GM18909 (cell line): ENCODE measurements around the gene PDE6A.

ENCODE experiments used
- ATAC-seq: cut with Tn5 transposase; IDR thresholded peaks from one replicate; pipeline ENCODE4 v1.9.1; 2021; ENCODE audit warnings: mild to moderate bottlenecking; ENCODE audit not compliant: unreplicated experiment, poor library complexity

PDE6A gene

DNA sequence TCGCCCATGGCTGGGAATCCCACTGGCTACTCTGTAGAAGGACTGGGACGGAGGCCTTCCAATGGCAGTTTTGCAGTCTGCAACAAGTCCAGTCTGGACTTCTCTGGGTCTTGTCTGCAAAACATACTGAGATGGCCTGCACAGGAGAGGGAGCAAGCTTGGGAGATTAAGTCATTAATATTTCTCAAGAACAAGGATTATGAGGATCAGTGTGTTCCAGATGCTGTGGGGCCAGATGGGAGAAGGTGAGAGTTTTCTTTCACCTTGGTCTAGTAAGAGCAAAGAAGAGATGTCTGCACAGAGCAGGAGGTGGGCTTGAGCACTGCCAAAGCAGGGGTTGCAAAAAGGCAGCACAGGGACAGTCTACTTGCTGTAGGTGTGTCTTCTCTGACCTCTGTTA, at the start of gene PDE6A:
TSS of gene PDE6A (minus strand) at position 128 of the 400 bp plus-strand sequence. CDS start at position 8, 120 bp downstream.
- ATAC-seq, result no peak

DNA sequence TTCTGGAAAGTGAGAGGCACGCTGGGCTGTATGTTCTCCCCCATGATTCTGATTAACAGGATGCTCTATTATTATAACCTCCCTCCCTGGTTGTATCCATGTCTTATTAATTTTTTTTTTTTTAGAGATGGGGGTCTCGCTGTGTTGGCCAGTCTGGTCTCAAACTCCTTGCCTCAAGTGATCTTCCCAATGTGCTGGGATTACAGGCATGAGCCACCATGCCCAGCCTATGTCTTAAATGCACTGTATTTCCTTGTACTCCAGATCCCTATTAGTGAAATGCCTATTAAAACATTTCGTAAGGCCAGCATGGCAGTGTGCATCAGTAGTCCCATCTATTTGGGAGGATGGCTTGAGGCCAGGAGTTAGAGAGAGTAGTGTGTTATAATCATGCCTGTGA, 48.9 kb upstream of the PDE6A start:
- no peak for ATAC-seq

DNA sequence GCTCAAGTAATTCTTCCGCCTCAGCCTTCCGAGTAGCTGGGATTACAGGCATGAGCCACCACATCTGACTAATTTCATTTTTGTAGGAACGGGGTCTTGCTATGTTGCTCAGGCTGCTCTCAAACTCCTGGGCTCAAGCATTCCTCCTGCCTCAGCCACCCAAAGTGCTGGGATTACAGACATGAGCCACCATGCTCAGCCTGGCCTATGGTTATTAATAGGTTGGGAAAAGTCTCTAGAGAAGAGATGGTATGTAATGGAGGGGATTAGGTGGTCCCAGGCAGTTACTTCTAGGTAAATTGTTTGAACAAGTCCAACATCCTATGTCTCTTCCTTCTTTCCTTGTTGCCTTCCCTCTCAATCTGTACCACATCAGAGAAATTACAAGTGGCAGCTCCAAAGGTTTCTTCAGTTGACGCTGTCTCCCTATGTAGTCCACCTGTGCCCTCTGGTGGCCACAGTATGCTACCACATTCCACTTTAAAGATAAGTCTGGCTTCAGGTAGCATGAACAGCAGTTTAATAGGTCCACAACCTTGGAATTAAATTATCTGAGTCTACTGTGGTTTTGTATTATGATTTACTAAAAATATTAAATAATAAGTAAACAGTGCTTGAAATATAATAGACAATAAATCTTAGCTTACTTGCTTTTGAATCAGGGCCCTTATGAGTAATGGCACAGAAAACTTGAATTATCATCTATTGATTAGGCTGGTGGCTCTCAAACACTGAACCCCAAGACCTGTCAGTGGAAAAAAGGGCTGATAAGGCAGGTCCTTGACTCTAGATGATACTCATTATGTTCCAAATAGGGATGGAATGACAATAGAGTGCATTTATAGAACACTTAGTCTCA, 46.2 kb upstream of the PDE6A start:
- ATAC-seq, result peak; percentile 84

DNA sequence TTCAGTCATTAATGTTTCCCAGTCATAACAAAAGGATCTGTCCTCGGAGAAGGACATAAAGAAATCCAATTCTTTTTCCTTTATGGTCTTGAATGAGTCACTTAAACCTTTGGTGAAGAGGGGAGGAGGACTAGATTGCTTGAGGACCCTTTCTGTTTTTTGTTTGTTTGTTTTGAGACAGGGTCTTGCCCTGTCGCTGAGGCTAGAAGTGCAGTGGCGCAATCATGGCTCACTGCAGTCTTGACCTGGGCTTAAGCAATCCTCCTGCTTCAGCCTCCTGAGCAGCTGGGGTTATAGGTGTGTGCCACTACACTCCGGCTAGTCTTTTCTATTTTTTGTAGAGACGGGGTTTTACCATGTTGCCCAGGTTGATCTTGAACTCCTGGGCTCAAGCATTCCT, 43.5 kb upstream of the PDE6A start:
- no peak for ATAC-seq

DNA sequence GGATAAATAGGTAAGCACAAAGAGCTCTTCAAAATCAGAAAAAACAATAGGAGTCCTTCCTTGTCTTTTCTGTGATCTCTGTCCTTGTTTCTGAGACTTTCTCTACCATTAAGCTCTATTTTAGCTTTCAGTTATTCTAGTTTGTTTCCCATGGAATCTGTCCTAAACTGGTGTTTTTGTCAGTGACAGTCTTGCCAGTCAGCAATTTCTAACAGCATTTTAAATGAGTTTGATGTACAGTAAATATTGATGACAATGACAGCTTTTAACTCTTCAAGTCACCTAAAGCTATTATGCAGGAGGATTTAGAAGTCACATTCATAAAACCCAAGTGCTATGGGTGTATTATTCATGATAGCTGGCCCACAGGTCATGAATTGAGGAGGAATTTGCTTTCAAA, 37.9 kb upstream of the PDE6A start:
- ATAC-seq, result no peak

DNA sequence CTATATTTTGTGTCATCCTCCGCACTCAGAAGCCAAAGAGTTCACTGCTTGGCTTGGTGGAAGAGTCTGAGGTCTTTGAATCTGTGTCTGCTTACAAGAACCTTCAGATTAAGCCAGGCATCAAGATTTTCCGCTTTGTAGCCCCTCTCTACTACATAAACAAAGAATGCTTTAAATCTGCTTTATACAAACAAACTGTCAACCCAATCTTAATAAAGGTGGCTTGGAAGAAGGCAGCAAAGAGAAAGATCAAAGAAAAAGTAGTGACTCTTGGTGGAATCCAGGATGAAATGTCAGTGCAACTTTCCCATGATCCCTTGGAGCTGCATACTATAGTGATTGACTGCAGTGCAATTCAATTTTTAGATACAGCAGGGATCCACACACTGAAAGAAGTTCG, 36.6 kb upstream of the PDE6A start:
- ATAC-seq, result no peak

DNA sequence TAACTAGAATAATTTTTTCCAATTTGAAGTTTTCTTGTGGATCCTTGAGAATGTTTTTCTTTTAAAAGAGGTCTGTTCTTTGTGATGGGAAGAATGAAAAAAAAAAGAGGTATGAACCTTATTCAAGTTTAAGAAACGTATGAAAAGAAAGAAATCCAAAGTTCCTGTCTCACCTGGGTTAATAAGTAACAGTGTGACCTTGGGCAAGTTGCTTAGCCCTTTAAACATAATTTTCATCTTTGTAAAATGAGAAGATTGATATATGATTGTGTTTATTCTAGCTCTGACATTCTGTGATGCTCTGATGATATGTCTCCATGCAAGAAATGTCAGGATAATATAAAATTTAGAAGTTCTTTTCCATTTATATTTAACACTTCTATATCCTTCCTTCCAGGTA, 35.3 kb upstream of the PDE6A start:
- ATAC-seq, result no peak

DNA sequence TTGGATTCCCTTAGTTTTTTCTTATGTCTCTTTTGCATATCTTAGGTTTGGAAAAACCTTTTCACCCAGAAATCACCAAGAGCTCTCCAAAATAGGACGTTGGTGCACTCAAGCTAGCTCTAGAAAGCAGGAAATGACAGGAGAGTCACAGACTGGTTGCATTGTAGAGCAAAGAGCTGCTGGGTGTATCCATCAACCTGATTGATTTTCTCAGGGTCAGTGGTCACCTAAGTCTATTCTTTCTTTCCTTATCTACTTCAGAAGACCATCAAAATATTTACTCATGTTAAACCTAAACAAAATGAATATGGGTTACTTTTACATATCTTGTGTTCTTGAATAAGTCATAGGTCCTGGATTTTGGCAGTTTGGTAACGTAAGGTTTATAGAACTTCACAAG, 30.8 kb upstream of the PDE6A start:
- no peak for ATAC-seq

DNA sequence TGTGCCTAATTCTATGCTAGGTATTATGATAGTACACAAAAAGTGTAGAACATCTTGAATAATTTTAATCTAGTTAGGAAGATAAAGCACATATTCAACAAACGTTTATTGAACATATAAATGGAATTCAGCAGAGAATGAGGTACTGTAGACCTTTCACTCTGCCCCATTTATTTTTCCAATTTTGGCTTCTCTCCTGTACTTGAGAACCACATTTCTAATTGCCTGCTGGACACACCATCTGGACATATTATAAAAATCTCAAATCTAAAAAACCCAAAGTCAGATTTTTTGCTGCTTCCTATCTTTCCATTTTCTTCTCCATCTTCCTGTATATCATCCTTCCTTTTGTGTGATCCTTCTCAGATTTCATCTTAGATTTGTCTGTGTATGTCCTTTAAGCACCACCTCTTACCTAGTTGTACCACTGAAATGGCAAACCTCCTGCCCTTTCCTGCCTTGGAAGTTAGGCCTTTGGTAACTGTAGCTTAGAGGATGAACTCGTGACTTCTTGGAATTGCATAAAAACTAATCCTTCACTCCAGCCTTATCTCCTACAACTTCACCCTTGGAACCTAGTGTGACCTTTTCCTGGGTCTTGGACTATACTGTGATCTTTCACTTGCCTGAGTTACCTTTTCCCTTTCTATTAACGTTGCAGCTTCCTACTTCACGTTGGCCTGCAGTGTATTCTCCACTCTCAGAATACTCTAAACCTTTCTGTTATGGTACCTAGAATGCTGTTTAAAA, 24.8 kb upstream of the PDE6A start:
- ATAC-seq, result no peak

DNA sequence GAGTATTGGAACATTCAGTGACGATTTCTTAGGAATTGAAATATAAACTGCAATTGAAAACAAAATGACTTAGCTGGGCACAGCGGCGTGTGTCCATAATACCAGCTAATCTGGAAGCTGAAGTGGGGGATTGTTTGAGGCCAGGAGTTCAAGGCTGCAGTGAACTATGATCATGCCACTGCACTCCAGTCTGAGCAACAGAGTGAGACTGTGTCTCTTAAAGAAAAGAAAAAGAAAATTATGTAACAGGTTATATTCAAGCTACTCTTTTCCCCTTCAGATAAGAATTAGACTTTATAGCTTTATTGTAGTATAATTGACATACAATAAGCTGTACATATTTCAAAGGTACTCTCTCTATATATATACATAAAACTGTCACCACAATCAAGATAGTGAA, 22.4 kb upstream of the PDE6A start:
- no peak for ATAC-seq

DNA sequence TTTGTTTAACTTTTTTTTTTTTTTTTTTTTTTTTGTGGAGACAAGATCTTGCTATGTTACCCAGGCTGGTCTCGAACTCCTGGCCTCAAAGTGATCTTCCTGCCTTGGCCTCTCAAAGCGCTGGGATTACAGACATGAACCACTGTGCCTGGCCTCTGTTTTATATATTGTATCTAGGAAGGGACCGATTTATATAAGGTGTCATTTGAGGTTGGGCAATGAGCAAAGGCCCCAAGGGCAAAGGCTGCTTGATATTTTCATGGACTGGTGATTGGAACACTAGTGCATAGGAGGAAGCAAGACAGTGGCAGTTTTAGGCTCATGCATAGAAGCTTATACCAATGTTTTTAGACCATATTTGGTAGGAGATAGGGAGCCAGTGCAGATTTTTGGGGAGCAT, 19.1 kb upstream of the PDE6A start:
- no peak for ATAC-seq

DNA sequence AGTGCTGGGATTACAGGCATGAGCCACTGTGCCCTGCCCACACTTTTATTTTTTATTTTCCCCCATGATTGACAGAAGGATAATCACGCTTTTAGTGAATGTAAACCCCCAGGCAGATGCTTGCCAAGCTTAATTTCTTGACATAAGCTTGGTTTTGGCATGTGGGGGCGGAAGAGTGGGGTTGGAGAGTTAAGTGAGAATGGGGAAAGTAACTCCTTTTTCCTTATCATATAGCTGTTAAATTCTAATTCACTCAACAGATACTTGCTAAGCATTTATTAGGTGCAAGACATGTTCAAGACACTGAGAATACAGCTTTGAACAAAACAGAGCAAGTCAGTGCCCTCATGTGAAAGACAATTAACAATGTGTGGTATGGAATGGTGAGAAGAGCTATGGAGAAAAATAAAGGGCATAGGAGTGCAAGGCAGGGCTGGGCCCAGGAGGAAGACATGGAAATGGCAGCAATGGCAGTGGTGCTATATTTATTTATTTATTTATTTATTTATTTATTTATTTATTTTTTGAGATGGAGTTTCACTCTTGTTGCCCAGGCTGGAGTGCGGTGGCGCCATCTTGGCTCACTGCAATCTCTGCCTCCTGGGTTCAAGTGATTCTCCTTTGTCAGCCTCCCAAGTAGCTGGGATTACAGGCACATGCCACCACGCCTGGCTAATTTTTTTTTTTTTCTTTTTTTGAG, 18.2 kb upstream of the PDE6A start:
- no peak for ATAC-seq

DNA sequence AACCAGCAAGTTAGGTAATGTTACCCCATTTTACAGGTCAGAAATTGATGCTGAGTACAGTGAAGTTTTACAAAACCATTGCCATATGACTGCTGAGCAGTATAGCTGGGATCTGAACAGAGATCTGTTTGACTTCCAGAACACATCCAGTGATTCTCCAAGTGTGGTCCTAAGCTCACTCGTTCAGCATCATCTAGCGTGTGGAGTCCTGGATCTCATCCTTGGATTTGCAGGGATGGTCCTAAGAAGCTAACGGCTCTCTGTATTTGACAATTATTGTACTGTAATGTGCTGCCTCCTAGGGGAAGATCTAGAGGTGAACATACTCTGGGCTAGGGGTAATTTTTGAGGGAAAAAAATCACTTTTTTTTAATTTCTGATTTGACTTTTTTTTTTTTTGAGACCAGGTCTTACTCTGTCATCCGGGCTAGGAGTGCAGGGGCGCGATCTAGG, 17.4 kb upstream of the PDE6A start:
- no peak for ATAC-seq

DNA sequence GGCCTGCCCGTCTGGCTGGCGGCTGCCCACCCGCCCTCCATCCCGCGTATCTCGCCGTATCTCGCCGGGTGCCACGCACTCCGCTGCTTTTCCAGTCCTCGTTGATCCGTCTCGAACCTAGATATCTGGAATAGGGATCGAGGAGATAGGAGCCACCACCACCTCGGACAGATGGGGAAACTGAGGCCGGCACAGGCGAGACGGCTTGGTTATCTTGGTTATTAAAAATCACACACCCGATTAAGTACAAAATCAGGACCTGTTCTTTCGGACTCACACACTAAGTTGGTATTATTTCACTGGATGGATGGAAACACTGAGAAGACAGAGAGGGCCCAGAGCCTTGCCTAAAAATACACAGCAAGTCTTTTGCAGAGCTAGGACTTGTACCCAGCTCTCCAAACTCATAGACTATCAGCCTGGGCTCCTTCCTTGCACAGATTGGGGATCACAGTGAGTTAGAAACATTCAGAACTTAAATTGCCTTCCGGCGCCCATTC, 16.6 kb upstream of the PDE6A start:
- no peak for ATAC-seq

DNA sequence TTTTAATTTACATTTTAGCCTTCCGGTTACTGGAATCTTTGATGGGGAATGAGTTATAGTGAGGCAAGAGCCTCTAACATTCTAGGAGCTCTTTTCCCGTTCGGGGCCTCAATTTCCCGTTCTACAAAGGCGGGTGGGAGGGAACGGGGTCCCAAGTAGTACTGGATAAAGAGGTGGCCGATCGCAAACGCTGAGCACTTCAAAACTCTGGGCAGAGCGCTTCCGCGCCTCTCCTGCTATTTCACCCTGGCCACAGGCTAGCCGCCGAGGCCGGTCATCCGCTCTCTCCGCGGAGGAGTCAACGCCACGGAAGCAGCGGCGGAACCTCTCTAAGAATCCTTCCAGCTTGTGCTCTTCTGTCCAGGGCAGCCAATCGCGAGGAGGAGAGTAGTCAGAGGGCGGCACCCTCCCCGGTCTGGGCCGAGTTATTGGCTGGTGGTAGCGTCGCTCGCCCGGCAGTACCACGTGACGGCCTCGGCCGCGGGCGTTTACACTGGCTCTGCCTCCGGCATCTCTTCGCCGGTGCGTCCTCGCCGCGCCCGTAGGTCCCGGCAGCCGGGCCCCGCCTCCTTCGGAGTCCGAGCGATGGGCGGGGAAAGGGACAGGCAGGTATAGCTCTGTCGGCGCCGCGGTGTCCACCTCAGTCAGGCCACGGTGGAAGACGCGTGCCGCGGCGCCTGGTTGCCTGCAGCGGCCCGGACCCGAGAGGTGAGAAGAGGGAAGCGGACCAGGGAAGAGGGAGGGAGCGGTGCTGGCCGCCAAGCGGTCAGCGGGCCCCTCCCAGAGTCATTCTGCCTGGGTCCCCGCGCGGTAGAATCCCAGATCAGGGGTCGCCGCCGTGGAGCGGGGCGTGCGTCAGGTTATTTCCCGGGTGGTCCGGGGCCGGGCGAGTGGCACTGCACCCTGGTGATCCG, 15.9 kb upstream of the PDE6A start, which contains the start of gene SLC26A2:
TSS of gene SLC26A2 (plus strand) at position 487 of the 914 bp plus-strand sequence. CDS start 16,895 bp downstream, outside the sequence.
- peak; percentile 97 for ATAC-seq

DNA sequence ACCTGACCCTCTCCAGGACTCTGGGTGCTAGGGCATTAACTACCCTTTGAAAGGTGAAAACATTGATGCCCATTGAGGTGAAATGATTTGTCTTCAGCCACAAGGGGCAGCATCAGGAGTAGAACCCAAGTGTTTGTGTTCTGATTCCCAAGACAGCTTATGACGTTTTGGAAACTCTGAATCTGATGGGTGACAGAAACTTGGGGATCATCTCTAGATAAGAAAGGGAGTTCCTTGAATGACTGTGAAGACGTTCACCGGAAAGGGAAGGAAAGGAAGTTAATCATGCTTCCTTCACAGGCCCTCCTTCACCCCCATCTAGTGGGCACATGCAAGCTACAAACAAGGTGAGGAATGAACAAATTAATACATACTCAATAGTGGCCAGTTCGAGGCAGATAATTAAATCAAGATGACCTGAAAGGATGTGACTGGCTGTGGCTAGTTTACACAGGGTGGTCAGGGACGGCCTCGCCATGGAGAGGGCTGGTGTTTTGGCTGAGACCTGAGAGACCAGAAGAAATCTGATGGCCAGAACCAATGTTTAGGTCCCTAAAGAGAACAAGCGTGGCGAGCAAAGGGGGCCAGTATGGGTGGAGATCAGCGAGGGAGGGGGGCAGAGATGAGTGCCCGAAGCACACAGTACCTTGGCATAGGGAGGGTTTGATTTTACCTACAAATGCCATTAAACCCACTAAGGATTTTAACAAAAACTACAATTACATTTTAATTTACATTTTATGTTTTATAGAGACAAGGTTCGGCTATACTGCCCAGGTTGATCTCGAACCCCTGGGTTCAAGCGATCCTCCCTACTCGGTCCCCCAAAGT, 15.0 kb upstream of the PDE6A start:
- ATAC-seq, result peak; percentile 20

DNA sequence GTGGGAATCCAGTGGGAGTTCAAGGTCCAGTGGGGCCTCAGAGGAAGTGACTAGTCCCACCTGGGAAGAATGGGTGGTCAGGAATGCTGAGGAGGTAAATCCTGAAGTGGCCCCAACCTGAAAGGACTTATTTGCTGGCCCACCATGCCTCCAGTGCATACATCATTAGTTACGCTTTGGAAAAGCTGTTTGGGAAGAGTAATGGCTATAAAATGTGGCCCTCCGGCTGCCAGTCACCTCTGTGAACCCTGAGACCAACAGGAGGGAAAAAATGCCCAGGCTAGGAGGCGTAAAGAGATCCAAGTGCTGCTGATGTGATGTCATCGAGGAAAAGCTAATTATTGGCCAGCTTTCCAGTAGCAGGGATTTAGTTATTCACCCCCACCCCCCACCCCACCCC, 13.3 kb upstream of the PDE6A start:
- ATAC-seq, result no peak

DNA sequence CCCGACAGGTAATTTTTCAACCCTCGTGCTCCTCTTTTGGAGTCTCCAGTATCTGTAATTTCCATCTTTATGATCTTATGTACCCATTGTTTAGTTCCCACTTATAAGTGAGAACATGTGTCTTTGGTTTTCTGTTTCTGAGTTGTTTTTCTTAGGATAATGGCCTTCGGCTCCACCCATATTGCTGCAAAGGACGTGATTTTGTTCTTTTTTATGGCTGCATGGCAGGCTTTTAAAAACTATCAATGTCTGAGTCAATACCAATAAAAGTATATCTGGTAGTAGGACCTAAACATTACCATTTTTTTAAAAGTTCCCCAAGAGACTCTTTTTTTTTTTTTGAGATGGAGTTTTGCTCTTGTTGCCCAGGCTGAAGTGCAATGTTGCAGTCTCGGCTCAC, 12.1 kb upstream of the PDE6A start:
- ATAC-seq, result no peak

DNA sequence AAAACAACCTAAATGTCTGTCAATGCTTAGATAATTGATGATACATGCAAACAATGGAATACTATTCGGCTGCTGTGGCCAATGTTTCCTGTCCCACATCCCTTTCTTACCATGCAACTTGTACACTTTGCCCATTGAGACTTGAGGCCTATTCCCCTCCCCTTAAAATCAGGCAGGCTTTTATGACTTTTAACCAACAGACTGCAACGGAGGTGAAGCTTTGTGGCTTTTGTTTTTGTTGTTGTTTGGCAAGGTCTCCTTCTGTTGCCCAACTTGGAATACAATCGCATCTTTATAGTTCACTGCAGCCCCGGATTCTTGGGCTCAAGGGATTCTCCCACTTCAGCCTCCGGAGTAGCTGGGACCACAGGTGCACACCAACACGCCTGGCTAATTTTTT, 10.2 kb upstream of the PDE6A start:
- ATAC-seq, result no peak
